Mesodermal cell (in vitro differentiated cells): Measurements from ENCODE around the gene PRSS37.
"Not testable (repeated sequence)": the region's sequence is repeated elsewhere in the genome, so short reads cannot be mapped to it uniquely, and the experiment has no call there.

Experiments
- H3K27ac ChIP-seq: 2 replicates; pipeline ENCODE4 v1.7.0; 2013; ENCODE audit warnings: mild to moderate bottlenecking, low read depth, low read length, moderate library complexity; ENCODE audit not compliant: severe bottlenecking
- H3K36me3 ChIP-seq: 2 replicates; pipeline ENCODE4 v1.7.1; 2013; ENCODE audit warnings: mild to moderate bottlenecking, low read length, moderate library complexity; ENCODE audit not compliant: control insufficient read depth, insufficient read depth
- H3K4me1 ChIP-seq: one replicate; pipeline ENCODE4 v1.7.1; 2013; ENCODE audit warnings: mild to moderate bottlenecking, low read length; ENCODE audit not compliant: insufficient read depth, control insufficient read depth, poor library complexity, severe bottlenecking
- H3K4me3 ChIP-seq: 2 replicates; pipeline ENCODE4 v1.7.0; 2013; ENCODE audit warnings: low read length, control low read depth, mild to moderate bottlenecking; ENCODE audit not compliant: insufficient read depth, poor library complexity, severe bottlenecking; ENCODE audit errors: extremely low read depth
- H3K9me3 ChIP-seq: 2 replicates; pipeline ENCODE4 v1.7.1; 2013; ENCODE audit warnings: mild to moderate bottlenecking, low read length, moderate library complexity; ENCODE audit not compliant: control insufficient read depth
- WGBS, 2 experiments: methylation state at CpG; one replicate each; pipeline ENCODE4 v1.1.5; 2013; ENCODE audit warnings: missing lambda C conversion rate in 2 of 2; ENCODE audit not compliant: insufficient coverage in 2 of 2; 5-methylcytosine and 5-hydroxymethylcytosine counted together

Gene PRSS37

GRCh38 chr7:141860207-141860606 is 18.9 kb upstream of the PRSS37 start:
- no peaks in the 10 kb centered on the region for H3K36me3 ChIP-seq
- WGBS, 2 experiments = no CpG with 5 or more reads among the region's 2 CpGs
- no peaks in the 10 kb centered on the region for H3K4me1 ChIP-seq
- H3K27ac ChIP-seq = no peak overlapping the region
- H3K9me3 ChIP-seq = no peaks in the 10 kb centered on the region
- no peak overlapping the region for H3K4me3 ChIP-seq

- Histone ChIP-seq H3K4me3 (no peak overlapping the region), H3K36me3 (no peaks in the 10 kb centered on the region), H3K27ac (no peak overlapping the region), H3K4me1 (no peaks in the 10 kb centered on the region), H3K9me3 (no peaks in the 10 kb centered on the region)
- 75% methylated on average over 2 of the region's 5 CpGs; no CpG with 5 or more reads in 1 of the 2 experiments for WGBS, 2 experiments
Measured at GRCh38 chr7:141847996-141848395, 6.7 kb upstream of the PRSS37 start.

GRCh38 chr7:141844256-141844655 is 3.0 kb upstream of the PRSS37 start:
- Histone ChIP-seq H3K4me1 (no peaks in the 10 kb centered on the region), H3K27ac (no peak overlapping the region), H3K9me3 (no peaks in the 10 kb centered on the region), H3K4me3 (no peak overlapping the region), H3K36me3 (no peaks in the 10 kb centered on the region)

- Histone ChIP-seq H3K9me3 (no peaks in the 10 kb centered on the region), H3K27ac (no peak overlapping the region), H3K4me3 (no peak overlapping the region), H3K4me1 (no peaks in the 10 kb centered on the region), H3K36me3 (no peaks in the 10 kb centered on the region)
- WGBS, 2 experiments = no CpG with 5 or more reads among the region's 1 CpG
Measured at GRCh38 chr7:141842904-141843303, 1.6 kb upstream of the PRSS37 start.

GRCh38 chr7:141840708-141841107 is 577 bp downstream of the PRSS37 start:
- H3K4me3 ChIP-seq = no peak overlapping the region
- no peaks in the 10 kb centered on the region for H3K4me1 ChIP-seq
- H3K36me3 ChIP-seq = no peaks in the 10 kb centered on the region
- H3K27ac ChIP-seq = no peak overlapping the region
- no peaks in the 10 kb centered on the region for H3K9me3 ChIP-seq
- 88 to 96% methylated on average over 2 to 3 of the region's 5 CpGs for WGBS, 2 experiments

GRCh38 chr7:141839256-141839655 is 2.0 kb downstream of the PRSS37 start:
- H3K4me1 ChIP-seq = no peaks in the 10 kb centered on the region
- no peaks in the 10 kb centered on the region for H3K36me3 ChIP-seq
- 80% methylated on average over 2 of the region's 4 CpGs; no CpG with 5 or more reads in 1 of the 2 experiments for WGBS, 2 experiments
- no peaks in the 10 kb centered on the region for H3K9me3 ChIP-seq
- H3K4me3 ChIP-seq = no peak overlapping the region
- H3K27ac ChIP-seq = no peak overlapping the region

- H3K4me1 ChIP-seq = no peaks in the 10 kb centered on the region
- no peaks in the 10 kb centered on the region for H3K36me3 ChIP-seq
- H3K27ac ChIP-seq = no peak overlapping the region
- H3K9me3 ChIP-seq = no peaks in the 10 kb centered on the region
- no peak overlapping the region for H3K4me3 ChIP-seq
- WGBS, 2 experiments = 100% methylated on average over 1 of the region's 1 CpG; no CpG with 5 or more reads in 1 of the 2 experiments
Measured at GRCh38 chr7:141838581-141838980, 2.7 kb downstream of the PRSS37 start.

GRCh38 chr7:141837683-141838082 is 3.6 kb downstream of the PRSS37 start:
- H3K36me3 ChIP-seq = no peaks in the 10 kb centered on the region
- H3K4me3 ChIP-seq = no peak overlapping the region
- no peaks in the 10 kb centered on the region for H3K9me3 ChIP-seq
- 85 to 93% methylated on average over 4 to 5 of the region's 5 CpGs for WGBS, 2 experiments
- no peak overlapping the region for H3K27ac ChIP-seq
- no peaks in the 10 kb centered on the region for H3K4me1 ChIP-seq

- not testable (repeated sequence) for H3K9me3 ChIP-seq, H3K36me3 ChIP-seq, H3K27ac ChIP-seq, H3K4me1 ChIP-seq, H3K4me3 ChIP-seq
Measured at GRCh38 chr7:141822432-141822831, 18.9 kb downstream of the PRSS37 start.

GRCh38 chr7:141820067-141820466 is 21.2 kb downstream of the PRSS37 start:
- no peaks in the 10 kb centered on the region for H3K4me1 ChIP-seq
- no peak overlapping the region for H3K27ac ChIP-seq
- no peaks in the 10 kb centered on the region for H3K36me3 ChIP-seq
- H3K9me3 ChIP-seq = no peaks in the 10 kb centered on the region
- 86% methylated on average over 1 of the region's 1 CpG; no CpG with 5 or more reads in 1 of the 2 experiments for WGBS, 2 experiments
- H3K4me3 ChIP-seq = no peak overlapping the region

- Histone ChIP-seq H3K36me3 (peaks cover 32% of the 10 kb centered on the region), H3K4me1 (no peaks in the 10 kb centered on the region), H3K27ac (no peak overlapping the region), H3K4me3 (no peak overlapping the region), H3K9me3 (no peaks in the 10 kb centered on the region)
- WGBS, 2 experiments = no CpG with 5 or more reads among the region's 2 CpGs
Measured at GRCh38 chr7:141792526-141792925, 48.8 kb downstream of the PRSS37 start.

GRCh38 chr7:141789917-141790316 is 51.4 kb downstream of the PRSS37 start, which contains the start of gene TAS2R5:
Gene TAS2R5, plus strand, starts transcription at chr7:141790217. Its CDS starts 145 bp downstream, at chr7:141790362.
- H3K4me1 ChIP-seq = no peaks in the 10 kb centered on the region
- no peak within 1 kb of the TSS for H3K27ac ChIP-seq
- H3K4me3 ChIP-seq = no peak within 1 kb of the TSS
- H3K9me3 ChIP-seq = no peaks in the 10 kb centered on the region
- WGBS, 2 experiments = 95 to 100% methylated on average over 2 of the region's 5 CpGs
- peaks cover 26% of the 10 kb centered on the region for H3K36me3 ChIP-seq
